Ovary (tissue), 9 donors: ENCODE results near the gene CRY1. TPM values are rescaled to one million over a fixed set of nuclear protein-coding genes. Genes with fewer than 3 reads are reported as not detected.
A peak's percentile ranks its signal among the peaks of the same experiment; 100 is the strongest.
"Not testable (repeated sequence)": the region's sequence is repeated elsewhere in the genome, so short reads cannot be mapped to it uniquely, and the experiment has no call there.

Experiments
- DNase-seq, 5 donors: peaks; one replicate each; pipeline ENCODE4 v3.0.0-alpha.2; 2019 to 2020
- H3K27ac ChIP-seq, 2 donors: fragments of 200-600 bp; one replicate each; pipeline versions ENCODE4 v1.5.1 to v1.8.0; 2019 to 2022
- H3K27me3 ChIP-seq: fragments of 200-600 bp; one replicate; pipeline ENCODE4 v1.8.0; 2022
- H3K36me3 ChIP-seq: fragments of 200-600 bp; sonication (generic); one replicate; pipeline ENCODE4 v1.5.1; 2019
- H3K4me1 ChIP-seq: one replicate; pipeline ENCODE4 v1.8.1; 2013; ENCODE audit warnings: mild to moderate bottlenecking, moderate library complexity; ENCODE audit not compliant: insufficient read depth
- H3K4me3 ChIP-seq: fragments of 200-600 bp; sonication (generic); one replicate; pipeline ENCODE4 v1.5.1; 2017
- H3K9me3 ChIP-seq, 2 donors: fragments of 200-600 bp in 1 of 2; sonication (generic) in 1 of 2; one replicate each; pipeline versions ENCODE4 v1.5.1 to v1.8.1; 2013 to 2019; ENCODE audit warnings: mild to moderate bottlenecking in 1 of 2, moderate library complexity in 1 of 2
- EP300 ChIP-seq: sonication (generic); formaldehyde crosslinking; IDR thresholded peaks from one replicate; pipeline ENCODE4 v1.6.1; 2017; ENCODE audit warnings: antibody characterized with exemption
- POLR2A ChIP-seq: fragments of 450-650 bp; IDR thresholded peaks from one replicate; pipeline ENCODE4 v1.6.1; 2017; ENCODE audit warnings: antibody characterized with exemption, mild to moderate bottlenecking, moderate library complexity
- WGBS, 3 donors: extraction: QIAGEN DNeasy Blood & Tissue Kit in 1 of 3; methylation state at CpG; one replicate each; pipeline versions ENCODE4 v1.1.5 to v1.1.7; 2013 to 2017; 5-methylcytosine and 5-hydroxymethylcytosine counted together
- intact Hi-C, 4 donors: fragments of 100-400 bp; cut with DNase I; formaldehyde crosslinking; loops; one replicate each; pipeline versions ENCODE4 v1.11.0 to v1.15.1; 2022 to 2023
- polyA plus RNA-seq, 2 donors: library from polyadenylated mRNA; stranded (reverse); fragments of 200-250 nt in 1 of 2; fragments of 350-450 nt in 1 of 2; fragmentation: Illumina TruSeq in 1 of 2; extraction: RNeasy Lipid Tissue Mini Kit (QIAGEN cat#74804) in 1 of 2; gene quantifications; one replicate each; pipeline ENCODE4 v1.2.3, GENCODE V29; 2013 to 2014
- total RNA-seq, 7 donors: library from RNA; depleted of rRNA in 2 of 7; stranded (reverse); fragments of >200 nt in 2 of 7; fragmentation: NEBNext Ultra II Directional in 3 of 7; extraction: Animal tissue kit (Norgen Biotek cat#: 25700) in 3 of 7; gene quantifications; one replicate each; pipeline versions ENCODE4 v1.1.0 to v1.2.4, GENCODE V29; 2016 to 2023
- TF ChIP-seq, protein P1 (sequence below), 3 donors: fragments of 450-650 bp in 2 of 3; fragments of 200-600 bp in 1 of 3; IDR thresholded peaks; one replicate each; pipeline versions ENCODE4 v1.5.1 to v1.8.0; 2016 to 2022; ENCODE audit warnings: antibody characterized with exemption in 3 of 3, mild to moderate bottlenecking in 1 of 3
- donor health status: DM: no; HTN: no; CAD: no; lungs with moderate emphysema.
- donor health status: DM: no; HTN: no; CAD: no.
- donor health status: Bipolar disorder and iron deficiency.
- donor health status: DM: yes; HTN: yes; CAD: no.
- donor health status: DM: no; HTN: no; CAD: no.
- donor health status: DM: yes; HTN: yes; CAD: no.

The CRY1 gene
- total and polyA plus RNA-seq, 9 donors = 8.3 to 49.1 (median 14.5) TPM

DNA sequence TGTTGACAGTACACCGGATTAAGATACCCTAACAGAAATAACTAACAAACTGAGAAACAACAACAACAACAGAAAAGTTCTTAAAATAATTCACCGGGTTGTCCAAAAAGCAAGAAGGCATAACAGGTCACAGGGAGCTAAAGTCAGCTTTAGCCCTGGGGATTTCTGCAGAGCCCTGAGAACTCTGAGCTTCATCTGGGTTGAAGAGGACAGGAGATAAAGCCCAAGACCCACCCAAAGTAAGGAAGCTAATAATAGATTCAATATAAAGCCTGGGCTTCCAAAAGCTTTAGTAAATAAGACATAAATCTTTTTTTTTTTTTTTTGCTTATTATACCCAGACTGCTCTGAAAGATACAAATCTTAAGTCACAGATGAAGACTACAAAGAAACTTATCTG, 62.3 kb downstream of the CRY1 start:
- TF ChIP-seq POLR2A (no peak), EP300 (no peak)
- TF ChIP-seq, protein P1, sequence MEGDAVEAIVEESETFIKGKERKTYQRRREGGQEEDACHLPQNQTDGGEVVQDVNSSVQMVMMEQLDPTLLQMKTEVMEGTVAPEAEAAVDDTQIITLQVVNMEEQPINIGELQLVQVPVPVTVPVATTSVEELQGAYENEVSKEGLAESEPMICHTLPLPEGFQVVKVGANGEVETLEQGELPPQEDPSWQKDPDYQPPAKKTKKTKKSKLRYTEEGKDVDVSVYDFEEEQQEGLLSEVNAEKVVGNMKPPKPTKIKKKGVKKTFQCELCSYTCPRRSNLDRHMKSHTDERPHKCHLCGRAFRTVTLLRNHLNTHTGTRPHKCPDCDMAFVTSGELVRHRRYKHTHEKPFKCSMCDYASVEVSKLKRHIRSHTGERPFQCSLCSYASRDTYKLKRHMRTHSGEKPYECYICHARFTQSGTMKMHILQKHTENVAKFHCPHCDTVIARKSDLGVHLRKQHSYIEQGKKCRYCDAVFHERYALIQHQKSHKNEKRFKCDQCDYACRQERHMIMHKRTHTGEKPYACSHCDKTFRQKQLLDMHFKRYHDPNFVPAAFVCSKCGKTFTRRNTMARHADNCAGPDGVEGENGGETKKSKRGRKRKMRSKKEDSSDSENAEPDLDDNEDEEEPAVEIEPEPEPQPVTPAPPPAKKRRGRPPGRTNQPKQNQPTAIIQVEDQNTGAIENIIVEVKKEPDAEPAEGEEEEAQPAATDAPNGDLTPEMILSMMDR (IDR thresholded peaks at IDR 0.05) = no peak
- 8 to 26% (median 10%) methylated on average over 2 of the region's 2 CpGs for WGBS, 3 donors
- DNase-seq = no peak
- Histone ChIP-seq H3K4me1 (no peaks in the 10 kb centered on the region), H3K9me3 (no peaks in the 10 kb centered on the region), H3K27me3 (no peaks in the 10 kb centered on the region), H3K4me3 (no peak overlapping the region), H3K27ac (no peak overlapping the region), H3K36me3 (no peaks in the 10 kb centered on the region)
- intact Hi-C loops = no loop called here

DNA sequence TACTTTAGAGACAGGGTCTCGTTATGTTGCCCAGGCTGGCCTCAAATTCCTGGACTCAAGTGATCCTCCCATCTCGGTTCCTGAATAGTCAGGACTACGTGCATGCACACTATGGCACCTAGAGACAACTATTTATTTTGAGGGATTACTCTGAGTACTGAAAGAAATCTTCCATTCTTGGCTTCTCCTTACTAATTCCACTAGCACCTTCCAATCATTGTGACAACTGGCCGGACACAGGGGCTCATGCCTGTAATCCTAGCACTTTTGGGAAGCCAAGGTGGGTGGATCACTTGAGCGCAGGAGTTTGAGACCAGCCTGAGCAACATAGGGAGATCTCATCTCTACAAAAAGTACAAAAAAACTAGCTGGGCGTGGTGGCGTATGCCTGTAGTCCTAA, 64.3 kb downstream of the CRY1 start:
- no peak for DNase-seq
- intact Hi-C loops = no loop called here
- H3K9me3 ChIP-seq = no peaks in the 10 kb centered on the region
- H3K27ac ChIP-seq = no peak overlapping the region
- H3K36me3 ChIP-seq = no peaks in the 10 kb centered on the region
- no peaks in the 10 kb centered on the region for H3K4me1 ChIP-seq
- 92 to 95% (median 93%) methylated on average over 7 of the region's 7 CpGs for WGBS, 3 donors
- TF ChIP-seq POLR2A = no peak
- TF ChIP-seq EP300 = no peak
- TF ChIP-seq, protein P1 (IDR thresholded peaks at IDR 0.05) = no peak
- H3K4me3 ChIP-seq = no peak overlapping the region
- H3K27me3 ChIP-seq = no peaks in the 10 kb centered on the region

DNA sequence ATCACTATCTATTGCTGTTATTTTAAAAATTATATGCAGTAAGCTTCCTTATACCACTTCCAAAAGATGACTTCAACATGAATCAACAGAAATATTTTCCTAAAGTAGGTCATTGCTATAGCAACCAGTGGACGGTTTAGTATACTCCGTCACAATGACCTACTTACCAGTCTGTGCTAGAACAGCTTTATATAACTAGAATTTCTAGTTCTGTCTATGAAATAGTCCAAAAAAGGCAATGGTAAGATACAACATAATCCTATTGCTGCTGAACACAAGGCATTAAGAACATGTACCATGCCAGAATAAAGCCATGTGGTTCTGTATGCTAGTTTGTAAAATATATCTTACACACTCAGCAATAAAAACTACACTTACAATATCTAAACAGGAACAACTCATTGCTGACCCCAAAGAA, 65.7 kb downstream of the CRY1 start:
- no peak overlapping the region for H3K4me3 ChIP-seq
- WGBS, 3 donors = 2 to 4% (median 2%) methylated on average over 2 of the region's 2 CpGs
- intact Hi-C loops = no loop called here

DNA sequence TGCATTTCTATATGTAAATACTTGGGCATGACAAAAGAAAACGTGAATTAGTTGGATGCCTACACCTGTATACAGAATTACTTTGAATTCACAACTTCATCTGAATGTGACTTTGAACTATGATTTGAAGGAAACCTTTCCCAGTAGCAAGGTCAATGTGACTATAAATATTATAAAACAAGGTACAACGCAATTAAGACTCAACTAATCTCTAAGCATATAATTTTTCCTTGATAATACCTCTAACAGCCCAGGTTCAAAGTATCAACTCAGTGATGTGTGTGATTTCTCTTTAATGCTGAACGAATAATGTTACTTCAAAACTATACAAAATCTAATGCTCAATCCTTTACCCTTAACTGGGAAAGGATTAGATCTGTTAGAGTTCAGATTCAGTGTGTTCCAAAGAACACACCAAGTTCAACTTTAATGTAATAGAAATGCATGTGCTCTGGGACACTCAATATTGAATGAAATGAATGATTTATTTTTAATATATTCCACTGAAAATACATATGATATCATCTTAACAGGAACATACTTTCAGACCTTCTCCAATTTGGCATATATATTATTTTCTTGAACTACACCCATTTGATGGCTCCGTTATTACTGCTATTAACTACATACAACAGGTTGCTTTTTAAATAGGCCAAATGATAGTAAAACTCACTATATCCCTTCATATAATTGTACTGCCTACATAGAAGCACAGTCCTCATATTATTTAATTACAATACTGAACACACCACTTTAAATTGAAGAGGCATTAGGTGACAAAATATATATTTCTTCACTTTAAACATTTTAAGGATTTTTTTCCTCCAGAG, 66.3 kb downstream of the CRY1 start:
- no peak overlapping the region for H3K4me3 ChIP-seq
- no peaks in the 10 kb centered on the region for H3K4me1 ChIP-seq
- no peaks in the 10 kb centered on the region for H3K9me3 ChIP-seq
- H3K27ac ChIP-seq = peak overlapping the region; percentile 7 to 71
- intact Hi-C loops = no loop called here
- H3K27me3 ChIP-seq = no peaks in the 10 kb centered on the region
- no peak for TF ChIP-seq EP300
- no peak for TF ChIP-seq POLR2A
- TF ChIP-seq, protein P1 (IDR thresholded peaks at IDR 0.05) = no peak
- no peak for DNase-seq
- no peaks in the 10 kb centered on the region for H3K36me3 ChIP-seq
- 49 to 60% (median 56%) methylated on average over 4 of the region's 4 CpGs for WGBS, 3 donors

More for the DNA sequence above, 65.7 kb downstream of the CRY1 start:
- Histone ChIP-seq H3K27ac (peak overlapping the region in 1 of 2 donors; percentile 71), H3K4me1 (no peaks in the 10 kb centered on the region), H3K9me3 (no peaks in the 10 kb centered on the region), H3K36me3 (no peaks in the 10 kb centered on the region), H3K27me3 (no peaks in the 10 kb centered on the region)
- TF ChIP-seq, protein P1 (IDR thresholded peaks at IDR 0.05) = no peak
- peak; percentile 40 for TF ChIP-seq EP300
- peak in 1 of 5 donors; percentile 30 for DNase-seq

DNA sequence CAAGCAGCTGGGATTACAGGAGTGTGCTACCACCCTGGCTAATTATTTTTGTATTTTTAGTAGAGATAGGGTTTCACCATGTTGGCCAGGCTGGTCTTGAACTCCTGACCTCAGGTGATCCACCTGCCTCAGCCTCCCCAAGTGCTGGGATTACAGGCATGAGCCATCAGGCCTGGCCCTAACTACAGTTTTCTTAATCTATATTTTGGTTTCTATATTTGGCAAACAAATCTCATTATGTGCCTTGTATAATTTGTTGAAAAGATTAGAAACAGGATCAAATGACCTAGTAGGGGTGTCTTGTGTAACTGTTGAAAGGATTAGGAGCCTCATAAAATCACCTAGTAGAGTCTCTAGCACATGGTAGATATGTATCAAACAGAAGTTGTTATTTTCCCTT, 67.0 kb downstream of the CRY1 start:
- H3K27me3 ChIP-seq, H3K9me3 ChIP-seq, H3K4me3 ChIP-seq, intact Hi-C loops, DNase-seq, H3K36me3 ChIP-seq, H3K27ac ChIP-seq, H3K4me1 ChIP-seq: not testable (repeated sequence)
